GM03348 (cell line): ENCODE measurements around the gene TOP1.
A peak's percentile ranks its signal among the peaks of the same experiment; 100 is the strongest.
"Not testable (repeated sequence)": the region's sequence is repeated elsewhere in the genome, so short reads cannot be mapped to it uniquely, and the experiment has no call there.

Source experiments
- DNase-seq: peaks from one replicate; pipeline ENCODE4 v3.0.0; 2012; ENCODE audit warnings: low spot score

Gene TOP1

DNA sequence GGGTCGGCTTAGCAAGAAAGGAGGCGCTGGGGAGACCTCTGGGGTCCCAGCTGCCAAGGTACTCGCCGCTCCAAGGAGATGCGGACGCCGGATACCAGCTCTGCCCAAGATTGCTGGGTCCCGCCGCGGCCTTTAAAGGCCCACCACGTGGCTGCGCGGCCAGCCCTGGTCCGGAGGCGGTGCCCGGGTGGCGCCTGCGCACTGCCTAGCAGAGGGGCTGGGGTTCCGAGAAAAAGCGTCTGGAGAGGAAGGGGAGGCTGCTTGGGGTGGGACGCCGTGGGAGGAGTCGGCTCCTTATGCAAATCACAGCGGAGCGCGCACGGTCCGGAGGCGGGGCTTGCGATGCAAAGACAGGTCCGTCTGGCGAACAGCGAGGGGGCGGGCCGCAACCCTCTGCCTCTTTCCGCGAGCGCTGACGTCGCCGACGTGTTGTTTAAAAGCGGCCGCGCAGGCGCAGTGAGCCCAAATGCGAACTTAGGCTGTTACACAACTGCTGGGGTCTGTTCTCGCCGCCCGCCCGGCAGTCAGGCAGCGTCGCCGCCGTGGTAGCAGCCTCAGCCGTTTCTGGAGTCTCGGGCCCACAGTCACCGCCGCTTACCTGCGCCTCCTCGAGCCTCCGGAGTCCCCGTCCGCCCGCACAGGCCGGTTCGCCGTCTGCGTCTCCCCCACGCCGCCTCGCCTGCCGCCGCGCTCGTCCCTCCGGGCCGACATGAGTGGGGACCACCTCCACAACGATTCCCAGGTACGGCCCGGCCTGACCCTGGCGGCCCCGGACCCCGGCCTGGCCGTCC, at the start of gene TOP1:
Gene TOP1, plus strand, starts transcription at position 464 of the 791 bp plus-strand sequence. Its CDS starts 246 bp downstream, at position 710.
- peak; percentile 100 for DNase-seq

DNA sequence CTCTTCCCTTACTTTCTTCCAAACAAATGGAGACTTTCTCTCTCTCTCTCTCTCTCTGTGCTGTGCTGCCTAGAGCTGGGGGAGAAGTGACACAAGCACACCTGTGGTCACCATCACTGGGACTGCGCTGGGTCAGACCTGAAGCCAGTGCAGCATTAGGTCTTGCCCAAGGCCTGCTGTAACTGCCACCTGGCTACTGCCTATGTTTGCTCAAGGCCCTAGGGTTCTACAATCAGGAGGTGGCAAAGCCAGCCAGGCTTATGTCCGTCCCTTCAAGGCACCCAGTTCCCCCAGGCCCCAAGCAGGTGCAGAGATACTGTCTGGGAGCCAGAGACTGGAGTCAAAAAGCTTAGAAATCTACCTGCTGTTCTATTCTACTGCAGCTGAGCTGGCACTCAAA, 49.4 kb upstream of the TOP1 start:
- DNase-seq: no peak

DNA sequence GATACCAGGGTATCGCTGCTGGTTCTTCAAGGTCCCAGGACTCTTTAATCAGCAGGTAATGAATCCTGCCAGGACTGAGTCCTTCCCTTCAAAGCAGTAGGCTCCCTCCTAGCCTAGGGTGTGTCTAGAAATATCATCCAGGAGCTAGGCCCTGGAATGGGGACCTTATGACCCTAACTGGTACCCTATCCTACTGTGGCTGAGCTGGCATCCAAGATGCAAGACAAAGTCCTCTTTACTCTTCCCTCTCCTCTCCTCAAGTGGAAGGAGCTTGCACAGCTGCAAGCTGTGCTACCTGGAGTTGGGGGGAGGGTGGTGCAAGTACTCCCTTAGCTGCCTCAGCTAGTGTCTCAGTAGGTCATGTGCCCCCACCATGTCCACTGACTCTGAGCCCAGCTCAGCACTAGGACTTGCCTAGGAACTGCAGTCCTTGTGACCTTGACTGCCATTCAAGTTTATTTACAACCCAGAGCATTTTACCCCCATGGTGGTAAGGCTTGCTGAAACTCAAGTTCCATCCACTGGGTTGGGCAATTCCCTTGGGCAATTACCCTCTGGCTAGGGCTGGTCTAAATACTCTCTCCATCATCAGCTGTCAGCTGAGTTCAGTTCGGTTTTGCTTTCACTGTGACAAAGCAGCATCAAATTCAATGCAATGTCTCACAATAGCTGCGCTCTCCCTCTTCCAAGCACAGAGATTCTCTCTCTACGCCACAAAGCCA, 48.4 kb upstream of the TOP1 start:
- no peak for DNase-seq

GRCh38 chr20:40980828-40981310, 47.8 kb upstream of the TOP1 start:
- DNase-seq: no peak

- DNase-seq: no peak
Measured at GRCh38 chr20:40982415-40983145, 46.0 kb upstream of the TOP1 start.

DNA sequence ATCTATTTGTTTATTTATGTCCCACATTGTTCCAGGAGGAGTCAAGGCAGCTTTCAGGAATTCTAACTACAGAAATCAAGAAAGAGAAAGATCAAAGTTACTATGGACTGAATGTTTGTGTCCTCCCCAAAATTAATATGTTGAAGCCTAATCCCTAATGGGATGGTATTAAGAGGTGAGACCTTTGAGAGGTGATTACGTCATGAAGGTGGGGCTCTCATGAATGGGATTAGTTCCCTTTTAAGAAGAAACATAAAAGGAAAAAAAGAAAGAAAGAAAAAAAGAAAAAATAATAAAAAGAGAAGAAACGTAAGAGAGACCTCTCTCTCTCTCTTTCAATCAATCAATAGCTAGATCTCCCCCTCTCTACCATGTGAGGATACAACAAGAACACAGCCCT, 44.7 kb upstream of the TOP1 start:
- DNase-seq: no peak

DNA sequence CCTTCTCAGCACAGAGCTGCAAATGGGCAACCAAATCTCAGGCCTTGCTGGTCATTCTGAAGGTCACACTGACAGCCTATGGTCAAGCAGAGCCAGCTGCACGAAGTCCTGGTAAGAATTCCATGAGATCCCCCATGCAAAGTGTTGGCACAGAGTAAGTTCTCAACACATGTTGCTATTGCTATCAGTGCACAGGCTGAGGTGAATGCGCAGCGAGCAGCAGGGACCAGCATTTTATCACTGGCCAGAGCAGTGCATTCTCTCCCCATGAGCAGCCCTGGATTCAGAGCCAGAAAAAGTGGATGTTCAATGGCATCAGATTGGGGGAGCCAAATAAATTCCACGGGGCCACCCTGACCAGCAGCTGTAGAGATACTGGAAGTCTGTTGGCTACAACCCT, 44.1 kb upstream of the TOP1 start:
- no peak for DNase-seq

- no peak for DNase-seq
Measured at GRCh38 chr20:40986774-40987173, 41.8 kb upstream of the TOP1 start.

DNA sequence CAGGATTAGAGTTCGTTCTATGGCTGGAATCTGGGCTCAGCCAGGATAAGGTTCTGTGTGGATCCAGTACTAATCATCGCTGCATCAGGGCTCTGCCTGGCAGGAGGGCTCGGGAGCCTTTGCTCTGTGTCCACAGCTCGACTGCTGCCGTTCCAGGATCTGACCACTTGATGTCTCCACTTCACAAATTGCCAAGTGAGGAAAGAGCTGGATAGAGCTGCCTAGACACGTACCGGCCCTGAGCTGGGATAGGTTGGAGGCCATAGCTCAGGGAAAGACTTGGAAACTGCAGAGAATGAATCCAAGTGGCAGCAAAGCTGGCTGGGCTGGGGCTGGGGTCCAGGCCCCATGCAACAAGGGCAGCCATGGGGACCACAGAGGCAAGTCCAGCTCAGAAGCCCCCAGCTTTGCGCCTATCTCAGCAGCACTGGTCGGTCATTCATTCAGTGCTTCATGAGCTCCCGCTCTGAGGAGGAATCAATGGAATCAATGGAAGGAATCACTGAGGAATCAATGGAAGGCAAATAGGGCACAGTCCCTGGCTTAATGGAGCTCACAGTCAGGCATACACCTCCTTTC, 38.0 kb upstream of the TOP1 start:
- peak; percentile 93 for DNase-seq

- no peak for DNase-seq
Measured at GRCh38 chr20:40991181-40991889, 37.3 kb upstream of the TOP1 start.

DNA sequence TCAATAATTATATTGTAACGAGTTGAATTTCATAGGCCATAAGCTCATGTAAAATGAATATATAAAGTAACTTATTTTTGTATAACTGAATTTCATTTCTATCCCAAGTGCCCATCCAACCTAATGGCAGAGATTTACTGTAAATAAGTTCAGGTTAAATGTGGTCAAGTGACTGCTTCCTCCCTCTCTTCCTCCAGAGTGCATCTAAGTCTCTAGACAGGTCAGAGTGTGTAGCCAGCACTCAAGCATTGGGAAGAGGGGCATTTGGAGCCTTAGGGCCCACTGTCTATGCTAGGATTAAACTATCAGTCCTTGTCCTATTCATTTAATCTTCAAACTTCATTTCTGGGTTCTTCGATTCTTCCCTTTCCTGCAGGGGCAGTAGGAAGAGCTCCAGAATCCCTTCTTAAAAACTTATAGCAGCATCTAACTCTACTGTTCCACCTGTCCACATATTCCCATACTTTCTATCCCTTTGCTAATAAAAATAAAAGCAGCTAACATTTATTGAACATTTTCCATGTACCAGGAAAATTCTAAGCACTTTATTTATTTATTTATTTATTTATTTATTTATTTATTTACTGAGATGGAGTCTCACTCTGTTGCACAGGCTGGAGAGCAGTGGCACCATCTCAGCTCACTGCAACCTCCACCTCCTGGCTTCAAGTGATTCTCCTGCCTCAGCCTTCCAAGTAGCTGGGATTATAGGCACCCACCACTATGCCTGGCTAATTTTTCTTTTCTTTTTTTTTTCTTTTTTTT, 36.1 kb upstream of the TOP1 start:
- no peak for DNase-seq

DNA sequence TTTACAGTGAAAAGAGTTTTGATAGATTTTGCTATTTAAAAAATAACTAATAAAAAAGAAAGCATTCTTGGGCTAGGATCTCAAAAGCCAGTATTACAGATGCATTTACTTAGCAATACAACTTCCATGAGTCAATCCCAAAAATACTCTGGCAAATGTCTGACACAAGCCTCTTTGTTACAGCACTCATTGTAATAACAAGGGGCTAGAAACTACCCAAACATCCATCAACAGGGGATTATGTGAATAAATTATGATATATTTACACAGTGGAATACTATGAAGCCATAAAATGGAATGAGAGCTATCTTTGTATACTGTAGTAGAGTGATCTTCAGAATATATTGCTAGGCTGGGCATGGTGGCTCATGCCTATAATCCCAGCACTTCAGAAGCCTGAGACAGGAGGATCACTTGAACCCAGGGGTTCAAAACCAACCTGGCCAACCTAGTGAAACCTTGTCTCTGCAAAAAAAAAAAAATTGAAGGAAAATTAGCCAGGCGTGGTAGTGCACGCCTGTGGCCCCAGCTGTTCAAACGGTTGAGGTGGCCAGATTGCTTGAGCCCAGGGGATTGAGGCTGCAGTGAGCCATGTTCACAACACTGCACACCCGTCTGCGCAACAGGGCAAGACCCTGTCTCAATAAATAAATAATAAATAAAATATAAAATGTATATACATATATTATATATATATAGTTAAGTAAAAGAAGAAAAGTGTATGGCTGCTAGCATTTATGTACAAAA, 34.7 kb upstream of the TOP1 start:
- no peak for DNase-seq

- DNase-seq: no peak
Measured at GRCh38 chr20:40996326-40996725, 32.3 kb upstream of the TOP1 start.

GRCh38 chr20:40997116-40997515, 31.5 kb upstream of the TOP1 start:
- DNase-seq: no peak

- no peak for DNase-seq
Measured at GRCh38 chr20:40999841-41000240, 28.8 kb upstream of the TOP1 start.

DNA sequence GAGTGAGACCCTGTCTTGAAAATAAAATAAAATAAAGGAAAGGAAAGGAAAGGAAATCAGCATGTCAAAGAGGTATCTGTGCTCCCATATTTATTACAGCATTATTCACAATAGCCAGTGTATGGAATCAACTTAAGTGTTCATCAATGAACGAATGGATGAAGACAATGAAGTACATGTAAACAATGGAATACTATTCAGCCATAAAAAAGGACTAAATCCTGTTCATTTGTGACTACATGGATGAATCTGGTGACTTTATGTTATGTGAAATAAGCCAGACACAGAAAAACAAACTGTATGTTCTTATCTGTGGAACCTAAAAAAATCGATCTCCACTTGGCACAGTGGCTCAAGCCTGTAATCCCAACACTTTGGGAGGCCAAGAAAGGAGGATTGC, 28.0 kb upstream of the TOP1 start:
- DNase-seq: no peak

DNA sequence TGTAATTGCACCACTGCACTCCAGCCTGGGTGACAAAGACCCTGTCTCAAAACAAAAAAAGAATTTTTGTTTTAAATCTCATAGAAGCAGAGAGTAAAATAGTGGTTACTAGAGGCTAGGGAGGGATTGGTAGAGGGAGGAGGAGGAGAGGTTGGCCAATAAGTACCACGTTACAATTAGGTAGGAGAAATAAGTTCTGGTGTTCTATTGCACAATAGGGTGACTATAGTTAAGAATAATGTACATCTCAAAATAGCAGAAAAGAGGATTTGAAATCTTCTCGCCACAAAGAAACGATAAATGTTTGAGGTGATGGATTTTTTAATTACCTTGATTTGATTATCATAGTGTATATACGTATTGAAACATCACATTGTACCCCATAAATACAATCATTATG, 27.1 kb upstream of the TOP1 start:
- DNase-seq: no peak

- no peak for DNase-seq
Measured at GRCh38 chr20:41002842-41003142, 25.8 kb upstream of the TOP1 start.

DNA sequence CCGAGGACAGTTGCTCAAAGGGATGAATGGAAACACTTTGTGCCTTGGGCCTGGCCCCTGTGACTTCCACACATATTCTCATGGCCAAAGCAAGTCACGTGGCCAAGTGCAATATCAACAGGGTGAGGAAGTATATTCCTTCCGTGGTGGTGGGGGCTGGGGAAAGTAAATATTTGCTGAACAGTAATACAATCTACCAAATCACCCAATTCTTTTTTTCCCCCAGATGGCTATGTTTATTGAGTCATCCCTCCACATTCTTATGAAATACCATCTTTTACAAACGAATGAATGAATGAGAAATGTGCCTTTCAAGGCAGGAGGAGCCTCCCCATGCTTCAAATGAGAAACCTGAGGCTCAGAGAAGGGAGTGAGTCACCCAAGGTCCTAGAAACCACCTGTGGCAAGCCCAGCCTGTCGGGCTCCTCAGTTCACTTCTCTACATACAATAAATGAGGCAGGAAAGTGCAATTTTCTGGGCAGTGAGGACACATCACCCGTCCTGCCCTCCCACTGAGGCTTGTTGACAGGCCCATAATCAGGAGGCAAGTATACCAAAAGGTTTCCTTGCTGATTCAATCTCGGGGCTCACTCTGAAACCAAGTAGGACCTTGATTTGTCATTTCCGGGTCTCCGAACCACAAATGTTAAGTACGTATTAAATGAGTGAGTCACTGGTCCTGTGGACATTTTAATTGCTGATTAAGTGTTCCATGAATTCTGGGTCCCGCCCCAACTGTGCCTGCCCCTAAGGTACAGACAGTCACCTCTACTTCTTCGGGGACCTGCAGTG, 25.3 kb upstream of the TOP1 start:
- peak; percentile 84 for DNase-seq

GRCh38 chr20:41003936-41004294, 24.7 kb upstream of the TOP1 start:
- DNase-seq: not testable (repeated sequence)
